Thymus (tissue), 11 donors: ENCODE data around the gene MOSPD2. TPM values are rescaled to one million over a fixed set of nuclear protein-coding genes. Genes with fewer than 3 reads are reported as not detected.

Source experiments
- DNase-seq, 9 donors: peaks; one replicate each; pipeline ENCODE4 v3.0.0-alpha.2; 2013; ENCODE audit warnings: low spot score in 9 of 9, low read depth in 6 of 9, missing footprints in 1 of 9
- H3K27ac ChIP-seq, 2 donors: one replicate each; pipeline ENCODE4 v1.5.1; 2013; ENCODE audit warnings: control low read depth in 1 of 2, low read depth in 1 of 2, low read length in 1 of 2, mild to moderate bottlenecking in 1 of 2, moderate library complexity in 1 of 2
- H3K27me3 ChIP-seq, 2 donors: one replicate each; pipeline ENCODE4 v1.5.1; 2013; ENCODE audit warnings: low read length in 1 of 2; ENCODE audit not compliant: control insufficient read depth in 2 of 2, insufficient read depth in 1 of 2
- H3K36me3 ChIP-seq, 2 donors: one replicate each; pipeline ENCODE4 v1.5.1; 2013; ENCODE audit warnings: low read length in 1 of 2, mild to moderate bottlenecking in 1 of 2, moderate library complexity in 1 of 2; ENCODE audit not compliant: control insufficient read depth in 2 of 2, insufficient read depth in 2 of 2
- H3K4me1 ChIP-seq, 2 donors: one replicate each; pipeline ENCODE4 v1.5.1; 2013; ENCODE audit warnings: low read length in 2 of 2; ENCODE audit not compliant: control insufficient read depth in 2 of 2, insufficient read depth in 2 of 2
- H3K4me3 ChIP-seq, 2 donors: one replicate each; pipeline ENCODE4 v1.5.1; 2013; ENCODE audit warnings: low read length in 2 of 2, control low read depth in 1 of 2, mild to moderate bottlenecking in 1 of 2
- H3K9me3 ChIP-seq, 2 donors: one replicate each; pipeline ENCODE4 v1.5.1; 2013; ENCODE audit warnings: low read length in 1 of 2, mild to moderate bottlenecking in 1 of 2; ENCODE audit not compliant: control insufficient read depth in 2 of 2, insufficient read depth in 1 of 2
- WGBS: extraction: QIAGEN DNeasy Blood & Tissue Kit; methylation state at CpG from one replicate; pipeline ENCODE4 v1.1.7; 2013; 5-methylcytosine and 5-hydroxymethylcytosine counted together
- polyA plus RNA-seq: library from polyadenylated mRNA; stranded (reverse); fragments of 200-250 nt; gene quantifications from one replicate; pipeline ENCODE4 v1.2.3, GENCODE V29; 2013
- total RNA-seq: library from RNA; stranded (reverse); fragments of 120-200 nt; gene quantifications from one replicate; pipeline ENCODE4 v1.2.4, GENCODE V29; 2013
- donor health status: healthy.

MOSPD2 gene
- total and polyA plus RNA-seq, 2 donors = 6.5 to 8.4 TPM

DNA sequence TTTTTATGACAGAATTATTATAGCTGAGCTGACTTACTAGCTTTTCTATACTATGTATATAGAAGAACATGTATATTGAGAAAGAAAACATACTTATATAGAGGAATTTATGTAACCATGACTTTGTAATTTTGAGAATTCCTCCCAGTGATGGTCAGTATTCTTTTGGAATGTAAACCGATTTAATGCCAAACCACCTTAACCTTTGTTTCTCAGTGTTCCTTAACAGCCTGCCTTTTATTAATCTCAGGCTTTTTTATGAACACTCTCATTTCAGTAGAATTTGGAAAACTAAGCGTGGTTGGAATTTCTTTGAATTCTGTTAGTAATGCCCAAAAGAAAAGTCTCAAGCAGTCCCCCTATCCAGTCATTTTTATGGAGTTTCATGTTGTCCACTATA is 47.0 kb downstream of the MOSPD2 start:
- Histone ChIP-seq H3K4me3 (no peak overlapping the region), H3K9me3 (no peaks in the 10 kb centered on the region), H3K27me3 (no peaks in the 10 kb centered on the region), H3K36me3 (peaks cover 4 to 10% of the 10 kb centered on the region in 2 donors), H3K4me1 (no peaks in the 10 kb centered on the region), H3K27ac (no peak overlapping the region)
- WGBS = 99% methylated on average over 2 of the region's 2 CpGs
- DNase-seq = no peak

DNA sequence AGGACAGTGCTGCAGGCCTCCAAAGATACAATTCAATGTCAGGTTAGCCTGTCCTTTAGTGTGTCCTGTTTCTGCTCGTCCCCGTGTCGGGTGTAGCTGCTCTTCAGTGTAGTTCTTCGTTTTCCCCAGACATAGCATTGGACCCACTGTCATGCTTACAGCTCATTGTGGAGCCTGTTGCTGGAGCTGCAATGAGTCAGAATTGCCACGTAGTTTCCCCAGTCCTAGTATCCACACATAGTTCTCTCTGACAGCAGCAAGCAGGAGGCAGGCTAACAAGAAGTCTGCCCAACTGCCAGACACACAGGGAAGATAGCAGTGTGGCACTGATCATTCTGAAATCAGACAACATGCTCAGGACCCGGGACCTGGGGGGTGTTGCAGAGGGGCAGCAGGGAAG is 49.2 kb downstream of the MOSPD2 start:
- no peak overlapping the region for H3K27ac ChIP-seq
- no peaks in the 10 kb centered on the region for H3K4me1 ChIP-seq
- no peak overlapping the region for H3K4me3 ChIP-seq
- 96% methylated on average over 6 of the region's 6 CpGs for WGBS
- no peaks in the 10 kb centered on the region for H3K9me3 ChIP-seq
- H3K36me3 ChIP-seq = no peaks in the 10 kb centered on the region
- H3K27me3 ChIP-seq = no peaks in the 10 kb centered on the region
- DNase-seq = no peak

DNA sequence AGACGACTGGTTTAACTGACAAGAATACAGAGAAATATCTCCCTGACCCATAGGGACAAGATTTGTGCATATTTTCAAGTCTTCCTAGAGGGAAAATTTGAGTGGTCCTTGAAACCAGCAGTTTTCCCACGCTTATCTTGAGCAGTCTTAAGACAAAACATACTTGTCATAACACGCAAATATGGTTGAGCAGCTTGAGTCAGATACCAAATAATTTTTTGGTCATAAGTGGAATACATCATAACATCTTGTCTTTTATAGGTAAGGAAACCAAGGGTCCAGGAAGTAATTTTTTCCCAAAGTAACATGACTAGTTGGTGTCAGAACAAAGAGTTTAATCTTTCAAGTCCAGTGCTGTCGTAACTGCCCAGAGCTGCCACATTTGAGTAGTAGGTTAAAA is 50.5 kb downstream of the MOSPD2 start:
- H3K9me3 ChIP-seq = no peaks in the 10 kb centered on the region
- H3K27ac ChIP-seq = no peak overlapping the region
- 97% methylated on average over 4 of the region's 4 CpGs for WGBS
- H3K36me3 ChIP-seq = no peaks in the 10 kb centered on the region
- no peak for DNase-seq
- no peaks in the 10 kb centered on the region for H3K4me1 ChIP-seq
- H3K27me3 ChIP-seq = no peaks in the 10 kb centered on the region
- no peak overlapping the region for H3K4me3 ChIP-seq

DNA sequence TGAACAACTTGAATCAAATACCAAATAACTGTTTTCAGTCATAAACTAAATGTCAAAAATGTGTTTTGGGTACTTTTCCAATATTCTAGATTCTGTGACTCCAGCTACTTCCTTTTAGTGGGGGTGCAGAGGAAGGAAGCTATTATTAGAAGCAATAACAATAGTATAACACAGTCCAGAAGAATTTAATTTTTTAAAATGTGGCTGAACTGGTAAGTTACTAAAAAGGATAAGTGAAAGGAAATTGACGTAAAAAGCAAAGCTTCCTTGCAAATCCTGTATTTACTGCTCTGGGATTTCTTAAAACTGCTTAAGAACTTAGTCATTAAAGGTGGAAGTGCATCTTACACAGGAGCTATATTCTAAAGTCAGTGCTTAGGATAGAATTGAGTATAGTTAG is 53.2 kb downstream of the MOSPD2 start:
- WGBS = 88% methylated on average over 1 of the region's 1 CpG

DNA sequence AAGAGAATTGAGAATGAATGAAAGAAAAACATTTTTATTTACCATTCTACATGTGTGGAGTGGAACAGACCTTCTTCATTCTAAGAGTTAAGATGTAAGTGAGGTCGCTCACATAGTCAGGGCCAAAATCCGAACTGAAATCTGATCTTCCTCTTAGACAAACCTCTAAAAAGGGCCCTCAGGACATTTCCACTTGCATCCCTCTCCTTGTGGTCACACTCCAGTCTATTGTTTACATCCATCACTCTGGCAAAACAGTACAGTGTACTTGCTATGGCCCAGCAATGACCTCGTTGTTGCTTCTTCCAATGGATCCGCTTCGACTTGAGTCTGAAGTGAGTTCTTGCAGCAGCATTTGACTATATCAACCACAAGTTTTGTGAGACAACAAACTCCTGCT is 54.2 kb downstream of the MOSPD2 start:
- Histone ChIP-seq H3K4me3 (no peak overlapping the region), H3K36me3 (no peaks in the 10 kb centered on the region), H3K27me3 (no peaks in the 10 kb centered on the region), H3K27ac (no peak overlapping the region), H3K9me3 (no peaks in the 10 kb centered on the region), H3K4me1 (no peaks in the 10 kb centered on the region)
- 94% methylated on average over 5 of the region's 5 CpGs for WGBS
- DNase-seq = no peak

More for the DNA sequence above, 53.2 kb downstream of the MOSPD2 start:
- Histone ChIP-seq H3K27me3 (no peaks in the 10 kb centered on the region), H3K36me3 (no peaks in the 10 kb centered on the region), H3K9me3 (no peaks in the 10 kb centered on the region), H3K4me3 (no peak overlapping the region), H3K27ac (no peak overlapping the region), H3K4me1 (no peaks in the 10 kb centered on the region)
- no peak for DNase-seq

DNA sequence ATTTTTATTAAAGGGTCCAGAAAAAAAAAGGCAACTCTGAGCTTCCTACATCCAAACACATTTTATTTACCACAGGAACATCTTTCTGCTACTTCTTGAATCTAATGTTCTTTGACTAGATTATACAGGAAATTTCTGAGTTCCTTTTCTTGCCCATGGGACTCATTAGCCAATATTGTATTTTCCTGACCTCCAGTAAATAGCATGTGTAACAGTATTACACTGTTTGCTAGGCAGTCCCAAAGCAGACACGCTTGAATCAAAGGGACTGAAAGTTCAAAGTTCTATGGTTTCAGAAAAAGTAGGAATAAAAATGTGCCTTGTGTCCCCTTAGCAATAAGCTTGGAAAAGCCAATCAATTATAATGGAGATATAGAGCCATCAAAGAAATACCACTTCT is 57.4 kb downstream of the MOSPD2 start:
- WGBS = 94% methylated on average over 1 of the region's 1 CpG
- DNase-seq = no peak
- no peaks in the 10 kb centered on the region for H3K36me3 ChIP-seq
- H3K4me1 ChIP-seq = no peaks in the 10 kb centered on the region
- no peak overlapping the region for H3K27ac ChIP-seq
- H3K9me3 ChIP-seq = no peaks in the 10 kb centered on the region
- no peaks in the 10 kb centered on the region for H3K27me3 ChIP-seq
- no peak overlapping the region for H3K4me3 ChIP-seq

DNA sequence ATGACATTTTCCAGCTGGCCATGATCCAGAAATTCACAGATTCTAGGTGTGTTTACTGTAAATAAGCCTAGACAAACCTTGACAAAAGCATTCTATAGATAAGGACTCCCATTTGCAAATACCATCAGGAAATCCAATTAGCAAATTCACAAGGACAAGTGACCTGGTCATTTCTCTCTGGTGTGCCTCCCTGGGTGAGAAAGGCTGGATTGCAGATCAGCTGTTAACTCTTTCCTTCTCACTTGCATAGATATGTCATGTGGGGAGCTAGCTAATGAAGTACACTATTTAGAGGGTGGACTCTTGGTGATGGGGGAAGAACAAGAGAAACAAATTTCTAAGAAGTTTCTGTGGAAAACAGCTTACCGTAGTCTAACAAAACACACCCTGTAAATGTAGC is 58.9 kb downstream of the MOSPD2 start:
- no peaks in the 10 kb centered on the region for H3K9me3 ChIP-seq
- no peak overlapping the region for H3K27ac ChIP-seq
- H3K27me3 ChIP-seq = no peaks in the 10 kb centered on the region
- no peak overlapping the region for H3K4me3 ChIP-seq
- no peaks in the 10 kb centered on the region for H3K36me3 ChIP-seq
- H3K4me1 ChIP-seq = no peaks in the 10 kb centered on the region
- WGBS = 91% methylated on average over 1 of the region's 1 CpG
- no peak for DNase-seq

DNA sequence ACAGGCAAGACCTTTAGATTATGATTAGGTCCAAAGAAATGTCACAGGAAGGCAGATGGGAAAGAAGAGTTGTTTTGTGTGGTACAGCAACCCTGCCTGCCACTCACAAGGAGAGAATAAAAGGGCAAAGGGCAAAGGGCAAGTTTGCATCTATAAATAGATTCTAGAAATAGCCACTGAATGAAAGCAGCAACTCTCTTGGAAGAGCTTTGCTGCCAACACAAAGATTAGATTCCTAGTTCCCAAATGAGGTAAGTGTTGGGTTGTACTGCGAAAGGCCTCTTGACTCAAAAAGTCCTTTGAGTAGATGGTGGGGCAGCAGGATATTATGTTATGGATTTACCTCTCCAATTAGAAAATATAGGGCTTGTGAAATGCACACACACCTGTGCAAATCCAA is 61.2 kb downstream of the MOSPD2 start:
- H3K9me3 ChIP-seq = no peaks in the 10 kb centered on the region
- no peaks in the 10 kb centered on the region for H3K36me3 ChIP-seq
- no peak overlapping the region for H3K27ac ChIP-seq
- no peak for DNase-seq
- H3K27me3 ChIP-seq = no peaks in the 10 kb centered on the region
- 97% methylated on average over 1 of the region's 1 CpG for WGBS
- no peak overlapping the region for H3K4me3 ChIP-seq
- no peaks in the 10 kb centered on the region for H3K4me1 ChIP-seq

DNA sequence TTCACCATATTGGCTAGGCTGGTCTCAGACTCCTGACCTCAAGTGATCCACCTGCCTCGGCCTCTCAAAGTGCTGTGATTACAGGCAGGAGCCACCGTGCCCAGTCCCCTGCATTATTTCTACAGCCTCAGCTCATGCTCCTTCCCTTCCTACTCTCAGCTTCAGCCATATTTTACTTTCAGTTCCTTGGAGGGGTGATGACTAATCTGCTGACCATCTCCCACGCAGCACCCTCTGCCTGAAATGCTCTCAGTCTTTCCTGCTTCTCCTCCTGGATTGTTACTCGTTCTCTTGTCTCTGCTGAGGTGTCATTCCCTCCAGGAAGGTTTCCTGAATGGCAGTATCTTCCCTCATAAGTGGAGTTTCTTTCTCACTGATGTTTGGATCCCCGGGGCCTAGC is 63.3 kb downstream of the MOSPD2 start:
- WGBS = 92% methylated on average over 5 of the region's 5 CpGs
- no peak for DNase-seq

DNA sequence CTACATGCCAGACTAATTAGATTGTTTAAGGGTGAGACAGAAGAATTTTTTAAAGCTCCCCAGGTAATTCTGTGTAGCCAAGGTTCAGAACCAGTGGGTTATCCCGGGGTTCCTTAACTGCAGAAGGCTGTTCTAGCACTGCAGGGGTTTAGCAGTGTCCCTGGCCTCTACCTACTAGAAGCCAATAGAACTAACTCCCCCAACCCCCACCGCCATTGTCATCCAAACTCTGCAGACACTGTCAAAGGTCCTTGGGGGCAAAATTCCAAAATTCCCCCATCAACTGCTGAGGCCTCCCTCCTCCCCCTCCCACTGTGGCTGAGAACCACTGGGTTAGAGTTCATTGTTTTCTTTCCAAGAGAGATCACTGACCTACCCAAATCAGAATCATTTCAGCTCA is 66.4 kb downstream of the MOSPD2 start:
- no peak for DNase-seq
- Histone ChIP-seq H3K4me1 (no peaks in the 10 kb centered on the region), H3K27me3 (no peaks in the 10 kb centered on the region), H3K36me3 (no peaks in the 10 kb centered on the region), H3K9me3 (no peaks in the 10 kb centered on the region), H3K27ac (no peak overlapping the region), H3K4me3 (no peak overlapping the region)
- WGBS = 86% methylated on average over 2 of the region's 2 CpGs

More for the DNA sequence above, 63.3 kb downstream of the MOSPD2 start:
- no peaks in the 10 kb centered on the region for H3K4me1 ChIP-seq
- no peak overlapping the region for H3K4me3 ChIP-seq
- no peaks in the 10 kb centered on the region for H3K27me3 ChIP-seq
- no peaks in the 10 kb centered on the region for H3K36me3 ChIP-seq
- no peaks in the 10 kb centered on the region for H3K9me3 ChIP-seq
- no peak overlapping the region for H3K27ac ChIP-seq
